B cell (primary cell): ENCODE data around the gene LRRC74A. TPM values are rescaled to one million over a fixed set of nuclear protein-coding genes. Genes with fewer than 3 reads are reported as not detected.

Experiments used
- ATAC-seq: fragments of 200-7000 bp; cut with Tn5 transposase; one replicate; pipeline ENCODE4 v1.10.0; 2021; ENCODE audit warnings: low read depth, mild to moderate bottlenecking, moderate number of reproducible peaks, moderate library complexity
- CTCF ChIA-PET: fragments of 350-600 bp; sonication (Branson Sonifier 250); formaldehyde crosslinking; loops from one replicate; lab custom pipeline; 2021; ENCODE audit warnings: antibody characterized with exemption, inconsistent platforms; lab: Charles Lee
- POLR2A ChIA-PET: fragments of 350-600 bp; sonication (Branson Sonifier 250); formaldehyde crosslinking; loops from one replicate; lab custom pipeline; 2021; ENCODE audit warnings: antibody characterized with exemption; lab: Charles Lee
- DNase-seq: peaks from one replicate; pipeline ENCODE4 v3.0.0; 2013
- H2AFZ ChIP-seq: 2 replicates; pipeline ENCODE4 v1.6.1; 2012; ENCODE audit warnings: mild to moderate bottlenecking, low read depth, low read length; ENCODE audit not compliant: insufficient read depth, poor library complexity, severe bottlenecking
- H3K27ac ChIP-seq, 2 donors: 1 replicate in 1 of 2; 2 replicates in 1 of 2; pipeline ENCODE4 v1.5.1; 2012 to 2013; ENCODE audit warnings: low read length in 2 of 2, mild to moderate bottlenecking in 2 of 2, moderate library complexity in 1 of 2
- H3K27me3 ChIP-seq, 4 experiments: fragments of 200-600 bp in 1 of 4; sonication (generic) in 1 of 4; replicated peaks in 1 of 4; 1 replicate in 2 of 4; 2 replicates in 2 of 4; pipeline versions ENCODE4 v1.6.1 to v1.7.0; 2013 to 2016; ENCODE audit warnings: low read length in 3 of 4, mild to moderate bottlenecking in 2 of 4, mixed read lengths in 1 of 4, moderate library complexity in 1 of 4; ENCODE audit not compliant: insufficient read depth in 4 of 4, control insufficient read depth in 3 of 4; ENCODE audit errors: control extremely low read depth in 1 of 4
- H3K36me3 ChIP-seq, 2 experiments: replicated peaks in 1 of 2; 1 replicate in 1 of 2; 2 replicates in 1 of 2; pipeline versions ENCODE4 v1.6.1 to v1.7.1; 2013; ENCODE audit warnings: low read length in 1 of 2; ENCODE audit not compliant: insufficient read depth in 2 of 2, control insufficient read depth in 1 of 2; ENCODE audit errors: control extremely low read depth in 1 of 2, extremely low read depth in 1 of 2
- H3K4me1 ChIP-seq, 2 donors: fragments of 200-600 bp in 1 of 2; sonication (generic) in 1 of 2; 1 replicate in 1 of 2; 2 replicates in 1 of 2; pipeline versions ENCODE4 v1.5.1 to v1.6.1; 2013 to 2017; ENCODE audit warnings: low read length in 2 of 2; ENCODE audit not compliant: control insufficient read depth in 2 of 2, insufficient read depth in 2 of 2
- H3K4me2 ChIP-seq: replicated peaks from 2 replicates; pipeline ENCODE3; 2012; ENCODE audit warnings: mild to moderate bottlenecking, low read depth, low read length; ENCODE audit not compliant: poor library complexity, severe bottlenecking
- H3K4me3 ChIP-seq, 5 experiments: fragments of 200-600 bp in 1 of 5; sonication (generic) in 1 of 5; 1 replicate in 3 of 5; 2 replicates in 2 of 5; pipeline versions ENCODE4 v1.5.1 to v1.7.0; 2011 to 2016; ENCODE audit warnings: low read length in 4 of 5, mild to moderate bottlenecking in 4 of 5, low read depth in 2 of 5, control low read depth in 1 of 5, moderate library complexity in 1 of 5; ENCODE audit not compliant: insufficient read depth in 1 of 5; ENCODE audit errors: control extremely low read depth in 1 of 5, extremely low read depth in 1 of 5
- H3K79me2 ChIP-seq: fragments of 200-600 bp; sonication (generic); one replicate; pipeline ENCODE4 v1.6.0; 2016; ENCODE audit warnings: low read length; ENCODE audit not compliant: control insufficient read depth, insufficient read depth
- H3K9ac ChIP-seq: fragments of 200-600 bp; sonication (generic); 2 replicates; pipeline ENCODE4 v1.6.1; 2017; ENCODE audit warnings: mild to moderate bottlenecking, low read length, moderate library complexity
- H3K9me3 ChIP-seq, 3 donors: one replicate each; pipeline versions ENCODE4 v1.6.1 to v1.7.1; 2013; ENCODE audit warnings: low read length in 2 of 3; ENCODE audit not compliant: control insufficient read depth in 2 of 3, insufficient read depth in 1 of 3; ENCODE audit errors: control extremely low read depth in 1 of 3
- H4K20me1 ChIP-seq: 2 replicates; pipeline ENCODE4 v1.6.0; 2012; ENCODE audit warnings: mild to moderate bottlenecking, low read length; ENCODE audit not compliant: insufficient read depth, control insufficient read depth, poor library complexity, severe bottlenecking
- H3K27ac Mint-ChIP-seq: one replicate; pipeline ENCODE4 v1.8.0; 2021; ENCODE audit warnings: mixed read lengths
- H3K27me3 Mint-ChIP-seq: one replicate; pipeline ENCODE4 v1.8.0; 2021; ENCODE audit warnings: mixed read lengths
- H3K4me1 Mint-ChIP-seq: one replicate; pipeline ENCODE4 v1.8.0; 2021; ENCODE audit warnings: mixed read lengths
- H3K4me3 Mint-ChIP-seq: one replicate; pipeline ENCODE4 v1.8.0; 2021; ENCODE audit warnings: mixed read lengths
- H3K9me3 Mint-ChIP-seq: one replicate; pipeline ENCODE4 v1.8.0; 2022; ENCODE audit warnings: mixed read lengths; ENCODE audit not compliant: insufficient read depth
- EZH2 ChIP-seq: IDR thresholded peaks from 2 replicates; pipeline ENCODE4 v1.6.1; 2012; ENCODE audit warnings: borderline replicate concordance, low read depth, mild to moderate bottlenecking, moderate library complexity, low read length; ENCODE audit not compliant: insufficient read depth, poor library complexity, severe bottlenecking
- WGBS: methylation state at CpG from one replicate; pipeline ENCODE4 v1.1.5; 2013; ENCODE audit warnings: missing lambda C conversion rate; ENCODE audit not compliant: insufficient coverage; 5-methylcytosine and 5-hydroxymethylcytosine counted together
- intact Hi-C: fragments of 100-400 bp; cut with micrococcal nuclease; formaldehyde crosslinking; loops from one replicate; pipeline ENCODE4 v1.10.0; 2022
- polyA plus RNA-seq: library from polyadenylated mRNA; depleted of rRNA; stranded (reverse); fragments of >200 nt; gene quantifications from 2 replicates; pipeline ENCODE4 v1.2.3, GENCODE V29; 2012
- total RNA-seq, 2 donors: library from RNA; stranded (reverse); fragments of 120-200 nt in 1 of 2; gene quantifications; 1 replicate in 1 of 2; 2 replicates in 1 of 2; pipeline versions ENCODE4 v1.2.3 to v1.2.4, GENCODE V29; 2013 to 2022
- TF ChIP-seq, protein P1 (sequence below): fragments of 200-600 bp; IDR thresholded peaks from one replicate; pipeline ENCODE4 v1.8.0; 2022; ENCODE audit warnings: antibody characterized with exemption, mild to moderate bottlenecking

LRRC74A gene
- total and polyA plus RNA-seq, 2 donors (not counting 1 experiment from before 2014, with no cell fraction given): not detected

DNA sequence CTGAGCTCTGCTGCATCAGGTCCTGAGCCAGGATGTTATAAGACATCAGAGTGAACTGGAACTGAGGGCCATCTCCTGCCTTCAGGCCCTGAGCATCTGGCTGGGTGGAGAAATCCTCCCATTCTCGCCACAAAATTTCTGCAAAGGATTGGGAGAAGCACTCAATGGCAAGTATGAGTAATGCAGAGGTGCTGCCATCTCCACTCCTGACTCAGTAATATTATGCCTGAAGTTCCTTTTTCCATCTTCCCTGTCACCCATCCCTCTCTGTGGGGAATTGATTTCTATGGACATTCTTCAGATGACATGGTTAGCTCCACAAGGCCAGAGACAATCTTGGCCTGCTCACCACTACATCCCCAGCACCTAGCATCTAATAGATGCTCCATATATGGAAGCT lies 18.2 kb upstream of the LRRC74A start:
- intact Hi-C loops: no loop called here
- Histone ChIP-seq H3K36me3 (peaks cover 2 to 52% of the 10 kb centered on the region in 2 experiments), H3K9me3 (no peaks in the 10 kb centered on the region), H3K4me2 (no peak overlapping the region), H3K9ac (no peak overlapping the region), H3K4me1 (peaks cover 15 to 20% of the 10 kb centered on the region in 2 donors), H3K27ac (no peak overlapping the region), H2AFZ (no peak overlapping the region), H4K20me1 (peaks cover 10% of the 10 kb centered on the region), H3K79me2 (peaks cover 31% of the 10 kb centered on the region), H3K27me3 (no peaks in the 10 kb centered on the region), H3K4me3 (no peak overlapping the region)
- no peaks in the 10 kb centered on the region for H3K9me3 Mint-ChIP-seq
- no peak for DNase-seq
- no peak overlapping the region for H3K4me3 Mint-ChIP-seq
- H3K4me1 Mint-ChIP-seq: peaks cover 22% of the 10 kb centered on the region
- H3K27ac Mint-ChIP-seq: no peak overlapping the region
- no peak for ATAC-seq
- POLR2A ChIA-PET: no interaction called here
- TF ChIP-seq, protein P1, sequence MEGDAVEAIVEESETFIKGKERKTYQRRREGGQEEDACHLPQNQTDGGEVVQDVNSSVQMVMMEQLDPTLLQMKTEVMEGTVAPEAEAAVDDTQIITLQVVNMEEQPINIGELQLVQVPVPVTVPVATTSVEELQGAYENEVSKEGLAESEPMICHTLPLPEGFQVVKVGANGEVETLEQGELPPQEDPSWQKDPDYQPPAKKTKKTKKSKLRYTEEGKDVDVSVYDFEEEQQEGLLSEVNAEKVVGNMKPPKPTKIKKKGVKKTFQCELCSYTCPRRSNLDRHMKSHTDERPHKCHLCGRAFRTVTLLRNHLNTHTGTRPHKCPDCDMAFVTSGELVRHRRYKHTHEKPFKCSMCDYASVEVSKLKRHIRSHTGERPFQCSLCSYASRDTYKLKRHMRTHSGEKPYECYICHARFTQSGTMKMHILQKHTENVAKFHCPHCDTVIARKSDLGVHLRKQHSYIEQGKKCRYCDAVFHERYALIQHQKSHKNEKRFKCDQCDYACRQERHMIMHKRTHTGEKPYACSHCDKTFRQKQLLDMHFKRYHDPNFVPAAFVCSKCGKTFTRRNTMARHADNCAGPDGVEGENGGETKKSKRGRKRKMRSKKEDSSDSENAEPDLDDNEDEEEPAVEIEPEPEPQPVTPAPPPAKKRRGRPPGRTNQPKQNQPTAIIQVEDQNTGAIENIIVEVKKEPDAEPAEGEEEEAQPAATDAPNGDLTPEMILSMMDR: no peak
- no peak for TF ChIP-seq EZH2
- CTCF ChIA-PET: no interaction called here
- 100% methylated on average over 1 of the region's 1 CpG for WGBS
- no peaks in the 10 kb centered on the region for H3K27me3 Mint-ChIP-seq

- CTCF ChIA-PET: interaction anchor here (1.2 kb wide), 1 partner anchor 26 kb away, joined by 3 read pairs; no protein-coding TSS in a partner anchor
- DNase-seq: no peak
- H3K27me3 ChIP-seq: no peaks in the 10 kb centered on the region
- no peak overlapping the region for H3K27ac ChIP-seq
- no peaks in the 10 kb centered on the region for H3K9me3 ChIP-seq
- H3K79me2 ChIP-seq: peaks cover 31% of the 10 kb centered on the region
- no peak overlapping the region for H3K27ac Mint-ChIP-seq
- H2AFZ ChIP-seq: no peak overlapping the region
- H4K20me1 ChIP-seq: peaks cover 10% of the 10 kb centered on the region
- peaks cover 2 to 42% of the 10 kb centered on the region in 2 experiments for H3K36me3 ChIP-seq
- H3K9me3 Mint-ChIP-seq: no peaks in the 10 kb centered on the region
- 94% methylated on average over 4 of the region's 4 CpGs for WGBS
- no peak overlapping the region for H3K9ac ChIP-seq
- TF ChIP-seq EZH2: no peak
- ATAC-seq: no peak
- H3K4me1 ChIP-seq: peaks cover 20 to 25% of the 10 kb centered on the region in 2 donors
- H3K4me3 ChIP-seq: no peak overlapping the region
- no peak overlapping the region for H3K4me3 Mint-ChIP-seq
- H3K27me3 Mint-ChIP-seq: no peaks in the 10 kb centered on the region
- no peak overlapping the region for H3K4me2 ChIP-seq
- intact Hi-C loops: no loop called here
- H3K4me1 Mint-ChIP-seq: peaks cover 28% of the 10 kb centered on the region
- POLR2A ChIA-PET: no interaction called here
Measured at GRCh38 chr14:76808990-76809389, 17.2 kb upstream of the LRRC74A start.
